K562 (cell line): ENCODE data around the gene CSMD2. TPM values are rescaled to one million over a fixed set of nuclear protein-coding genes. Genes with fewer than 3 reads are reported as not detected.
A peak's percentile ranks its signal among the peaks of the same experiment; 100 is the strongest.
"Not testable (repeated sequence)": the region's sequence is repeated elsewhere in the genome, so short reads cannot be mapped to it uniquely, and the experiment has no call there.

Experiments
- ATAC-seq: fragments of 200-7000 bp; cut with Tn5 transposase; 3 replicates; pipeline ENCODE4 v1.9.1; 2020; ENCODE audit warnings: moderate library complexity
- BruUV-seq: library from RNA; stranded (reverse); fragments of 400-500 nt; replicated peaks from 2 replicates; lab custom pipeline; 2021; lab: Mats Ljungman, UMichigan
- CTCF ChIA-PET: fragments of 300-600 bp; formaldehyde crosslinking; extraction: SDS; loops from one replicate; lab custom pipeline; 2021; ENCODE audit warnings: low intra/inter-chr PET ratio; lab: Yijun Ruan, JAX
- POLR2A ChIA-PET: fragments of 300-600, 350-650 bp; sonication (Branson Sonifier 250); formaldehyde crosslinking; extraction: SDS; loops from one replicate; lab custom pipeline; 2021; ENCODE audit warnings: antibody characterized with exemption, inconsistent platforms; lab: Yijun Ruan, JAX
- DNase-seq, 4 experiments: peaks; one replicate each; pipeline versions ENCODE4 v3.0.0 to v3.0.0-alpha.2; 2011 to 2018; ENCODE audit warnings: low spot score in 3 of 4, mixed read lengths in 3 of 4; ENCODE audit errors: extremely low read depth in 1 of 4
- FAIRE-seq: peaks from 2 replicates; lab custom pipeline; 2011; peaks lifted over from hg19 to GRCh38; lab: Jason Lieb, UNC
- H2AFZ ChIP-seq: 2 replicates; pipeline ENCODE4 v1.6.0; 2011; ENCODE audit warnings: low read depth, low read length, control low read depth, inconsistent platforms
- H3K27ac ChIP-seq: fragments of 200-600 bp; 3 replicates; pipeline ENCODE4 v1.8.0; 2011; ENCODE audit warnings: low read depth, mild to moderate bottlenecking, control low read depth, inconsistent platforms, low read length, moderate library complexity, mixed read lengths; ENCODE audit errors: extremely low read depth
- H3K27me3 ChIP-seq, 2 experiments: fragments of 300-600 bp in 1 of 2; 2 replicates in 1 of 2; 3 replicates in 1 of 2; pipeline versions ENCODE4 v1.6.0 to v1.8.0; 2011; ENCODE audit warnings: inconsistent platforms in 2 of 2, low read length in 2 of 2, mild to moderate bottlenecking in 1 of 2, mixed read lengths in 1 of 2, moderate library complexity in 1 of 2; ENCODE audit not compliant: control insufficient read depth in 2 of 2, insufficient read depth in 2 of 2
- H3K36me3 ChIP-seq: fragments of 300-600 bp; 3 replicates; pipeline ENCODE4 v1.8.0; 2011; ENCODE audit warnings: mild to moderate bottlenecking, low read length, inconsistent platforms; ENCODE audit not compliant: control insufficient read depth, insufficient read depth
- H3K4me1 ChIP-seq, 2 experiments: fragments of 200-600 bp in 1 of 2; replicated peaks in 1 of 2; 2 replicates in 1 of 2; 3 replicates in 1 of 2; pipeline versions ENCODE4 v1.5.1 to v1.8.0; 2011; ENCODE audit warnings: inconsistent platforms in 2 of 2, low read length in 2 of 2, mild to moderate bottlenecking in 1 of 2, mixed read lengths in 1 of 2, moderate library complexity in 1 of 2; ENCODE audit not compliant: control insufficient read depth in 2 of 2, insufficient read depth in 2 of 2
- H3K4me2 ChIP-seq: 2 replicates; pipeline ENCODE4 v1.6.1; 2011; ENCODE audit warnings: low read length, control low read depth, inconsistent platforms, mixed read lengths; ENCODE audit not compliant: insufficient read depth
- H3K4me3 ChIP-seq: fragments of 200-600 bp; sonication (generic), shearing (Covaris generic); 2 replicates; pipeline ENCODE4 v1.5.1; 2016; ENCODE audit warnings: control low read depth, inconsistent platforms
- H3K79me2 ChIP-seq: fragments of 200-600 bp; 3 replicates; pipeline ENCODE4 v1.8.0; 2011; ENCODE audit warnings: low read length, inconsistent platforms; ENCODE audit not compliant: control insufficient read depth, insufficient read depth
- H3K9ac ChIP-seq, 2 experiments: 2 replicates each; pipeline versions ENCODE4 v1.6.0 to v1.6.1; 2011; ENCODE audit warnings: low read depth in 2 of 2, low read length in 2 of 2, control low read depth in 1 of 2, inconsistent platforms in 1 of 2, mild to moderate bottlenecking in 1 of 2, mixed read lengths in 1 of 2; ENCODE audit not compliant: insufficient read depth in 1 of 2
- H3K9me1 ChIP-seq: one replicate; pipeline ENCODE4 v1.6.0; 2011; ENCODE audit warnings: inconsistent platforms, mild to moderate bottlenecking, low read length, moderate library complexity; ENCODE audit not compliant: control insufficient read depth, insufficient read depth
- H3K9me3 ChIP-seq: replicated peaks from 2 replicates; pipeline ENCODE4 v1.5.1; 2011; ENCODE audit warnings: low read depth, low read length, inconsistent platforms; ENCODE audit not compliant: control insufficient read depth, insufficient read depth
- H4K20me1 ChIP-seq: replicated peaks from 2 replicates; pipeline ENCODE4 v1.6.1; 2011; ENCODE audit warnings: low read length, inconsistent platforms, mixed read lengths; ENCODE audit not compliant: control insufficient read depth, insufficient read depth
- CBFA2T2 ChIP-seq: fragments of 450-650 bp; conservative IDR thresholded peaks from 2 replicates; pipeline ENCODE4 v1.6.1; 2017; ENCODE audit warnings: mild to moderate bottlenecking
- CBFA2T3 ChIP-seq: fragments of 450-650 bp; IDR thresholded peaks from 2 replicates; pipeline ENCODE4 v1.6.1; 2017
- RAD21 ChIP-seq, 2 experiments: fragments of 250-450 bp in 1 of 2; fragments of 450-650 bp in 1 of 2; sonication (Bioruptor Pico) in 1 of 2; formaldehyde crosslinking in 1 of 2; IDR thresholded peaks in 1 of 2; conservative IDR thresholded peaks in 1 of 2; 2 replicates each; pipeline versions ENCODE4 v1.4.0 to v1.8.0; 2020 to 2022; ENCODE audit warnings: mild to moderate bottlenecking in 2 of 2, moderate library complexity in 1 of 2
- SMARCA4 ChIP-seq: fragments of 450-650 bp; IDR thresholded peaks from 2 replicates; pipeline ENCODE4 v1.6.1; 2016
- SUPT5H ChIP-seq: fragments of 450-650 bp; IDR thresholded peaks from 2 replicates; pipeline ENCODE4 v1.6.1; 2016
- ZNF146 ChIP-seq: IDR thresholded peaks from one replicate; pipeline ENCODE4 v1.6.1; 2018; ENCODE audit warnings: missing compliant biosample characterization; ENCODE audit not compliant: unreplicated experiment
- WGBS: fragments of 100-300 bp; shearing (Covaris generic); methylation state at CpG from one replicate; pipeline ENCODE4 v1.1.6; 2016; ENCODE audit warnings: low coverage, mixed read lengths; ENCODE audit not compliant: insufficient coverage; ENCODE audit errors: missing lambda C conversion rate; 5-methylcytosine and 5-hydroxymethylcytosine counted together
- in situ Hi-C: fragments of 300-500 bp; cut with MboI; formaldehyde crosslinking; loops from 4 replicates; pipeline ENCODE4 v1.15.0; 2018; ENCODE audit warnings: inconsistent platforms, mixed read lengths
- intact Hi-C: fragments of 100-400 bp; cut with micrococcal nuclease; formaldehyde crosslinking; loops from 2 replicates; pipeline ENCODE4 v1.14.2; 2022
- polyA plus RNA-seq, 8 experiments: library from polyadenylated mRNA; depleted of rRNA in 4 of 8; stranded (reverse) in 5 of 8; unstranded in 3 of 8; fragments of >200 nt; fragmentation: Nextera tagmentation in 2 of 8; fragmentation: Illumina TruSeq in 1 of 8; extraction: Ambion mirVana in 2 of 8; extraction: Trizol in 1 of 8; gene quantifications; 2 replicates each; pipeline versions ENCODE4 v1.2.1 to v1.2.3, GENCODE V29; 2011 to 2014; ENCODE audit warnings: inconsistent platforms in 1 of 8, missing spikeins in 1 of 8
- total RNA-seq, 7 experiments: library from RNA; depleted of rRNA in 6 of 7; stranded (reverse); fragments of >200 nt in 6 of 7; fragmentation: Illumina TruSeq in 2 of 7; extraction: Trizol in 2 of 7; gene quantifications; 2 replicates each; pipeline versions ENCODE4 v1.2.1 to v1.2.3, GENCODE V29; 2011 to 2021; ENCODE audit warnings: low replicate concordance in 1 of 7
- TF ChIP-seq, protein P1 (sequence below), 3 experiments: IDR thresholded peaks in 2 of 3; conservative IDR thresholded peaks in 1 of 3; 2 replicates each; pipeline ENCODE4 v1.5.1; 2011 to 2012; ENCODE audit warnings: low read length in 3 of 3, mild to moderate bottlenecking in 3 of 3, control low read depth in 2 of 3, improper control_type of control experiment in 1 of 3, inconsistent platforms in 1 of 3, low read depth in 1 of 3, mixed read lengths in 1 of 3, moderate library complexity in 1 of 3; ENCODE audit not compliant: insufficient read depth in 2 of 3

Gene CSMD2
- total and polyA plus RNA-seq, 9 of the 15 experiments (the other 6 are each of a cell fraction or from before 2014, with no cell fraction given): not detected

DNA sequence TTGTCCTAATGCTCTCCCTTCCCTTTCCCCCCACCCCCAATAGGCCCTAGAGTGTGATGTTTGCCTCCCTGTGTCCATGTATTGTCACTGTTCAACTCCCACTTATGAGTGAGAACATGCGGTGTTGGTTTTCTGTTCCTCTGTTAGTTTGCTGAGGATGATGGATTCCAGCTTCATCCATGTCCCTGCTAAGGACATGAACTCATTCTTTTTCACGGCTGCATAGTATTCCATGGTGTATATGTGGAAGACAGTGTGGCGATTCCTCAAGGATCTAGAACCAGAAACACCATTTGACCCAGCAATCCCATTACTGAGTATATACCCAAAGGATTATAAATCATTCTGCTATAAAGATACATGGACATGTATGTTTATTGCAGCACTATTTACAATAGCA, 148.7 kb downstream of the CSMD2 start:
- H4K20me1 ChIP-seq, POLR2A ChIA-PET, FAIRE-seq, H3K27ac ChIP-seq, in situ Hi-C loops, CTCF ChIA-PET, H2AFZ ChIP-seq, DNase-seq, H3K9me1 ChIP-seq, H3K9ac ChIP-seq, H3K79me2 ChIP-seq, H3K27me3 ChIP-seq, H3K4me1 ChIP-seq, BruUV-seq, H3K9me3 ChIP-seq, H3K36me3 ChIP-seq, H3K4me2 ChIP-seq, H3K4me3 ChIP-seq, intact Hi-C loops, ATAC-seq: not testable (repeated sequence)
- 0% methylated on average over 3 of the region's 3 CpGs for WGBS
- TF ChIP-seq ZNF146 (CRISPR knock-in tag): peak; percentile 70

DNA sequence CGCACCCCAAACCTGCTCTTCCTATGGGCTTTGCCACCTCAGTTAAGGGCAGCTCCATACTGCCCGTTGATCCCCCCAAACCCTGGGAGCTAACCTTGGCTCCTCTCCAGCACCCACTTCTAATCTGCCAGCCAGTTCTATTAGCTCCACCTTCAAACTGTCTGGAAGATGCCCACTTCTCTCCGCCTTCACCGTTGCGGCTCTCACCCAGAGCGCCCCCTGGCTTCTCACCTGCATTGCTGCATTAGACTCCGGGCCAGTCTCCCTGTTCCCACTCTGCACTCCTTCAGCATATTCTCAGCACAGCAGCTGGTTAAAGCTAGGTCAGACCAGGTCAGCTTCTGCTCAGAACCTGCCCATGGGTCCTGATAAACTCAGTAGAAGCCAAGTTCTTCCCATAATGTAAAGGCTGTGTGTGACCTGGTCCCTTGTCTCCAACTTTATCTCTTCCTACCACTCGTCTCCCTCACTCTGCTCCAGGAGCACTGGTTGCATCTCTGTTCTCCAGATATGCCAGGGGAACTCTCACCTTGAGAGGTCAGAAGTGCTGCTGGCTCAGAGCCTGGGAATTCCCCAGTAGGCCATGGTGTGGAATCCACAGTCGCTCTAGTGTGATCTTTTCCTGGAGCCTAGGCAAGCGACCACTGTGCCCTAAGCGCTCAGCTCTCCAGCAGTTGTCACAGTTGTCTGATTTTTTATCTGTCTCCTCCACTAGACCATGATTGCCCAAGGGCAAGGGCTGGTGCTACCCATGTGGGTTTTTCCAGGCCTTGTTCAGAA, 150.9 kb downstream of the CSMD2 start:
- 2% methylated on average over 11 of the region's 11 CpGs for WGBS
- Histone ChIP-seq H3K4me3 (no peak overlapping the region), H3K4me1 (no peaks in the 10 kb centered on the region), H3K79me2 (no peaks in the 10 kb centered on the region), H3K4me2 (no peak overlapping the region), H3K9ac (no peak overlapping the region), H3K27ac (no peak overlapping the region), H3K9me3 (no peaks in the 10 kb centered on the region), H3K36me3 (no peaks in the 10 kb centered on the region), H3K9me1 (no peaks in the 10 kb centered on the region), H2AFZ (no peak overlapping the region), H4K20me1 (no peaks in the 10 kb centered on the region), H3K27me3 (0 out of 5 replicates have a peak, but pooled peaks cover 0 to 3% of the 10 kb centered on the region in 2 experiments)
- FAIRE-seq: no peak
- BruUV-seq: no TSS peak
- intact Hi-C loops: loop anchor here (5.0 kb wide), 1 partner anchor 277 kb away; no protein-coding TSS in a partner anchor
- ATAC-seq: peak; percentile 84
- in situ Hi-C loops: no loop called here
- POLR2A ChIA-PET: interaction anchor here (0.8 to 1.2 kb wide), 2 partner anchors 9 to 22 kb away, joined by 3 read pairs; no protein-coding TSS in a partner anchor
- CTCF ChIA-PET: no interaction called here
- peak; percentile 33 to 43 (median 36) for DNase-seq
- peak; percentile 25 to 42; a peak in 3 of 4 replicates for TF ChIP-seq RAD21 (CRISPR knock-in tag; conservative IDR thresholded peaks at IDR 0.05 in 1 of 2, IDR thresholded peaks at IDR 0.05 in 1 of 2)
- TF ChIP-seq, protein P1, sequence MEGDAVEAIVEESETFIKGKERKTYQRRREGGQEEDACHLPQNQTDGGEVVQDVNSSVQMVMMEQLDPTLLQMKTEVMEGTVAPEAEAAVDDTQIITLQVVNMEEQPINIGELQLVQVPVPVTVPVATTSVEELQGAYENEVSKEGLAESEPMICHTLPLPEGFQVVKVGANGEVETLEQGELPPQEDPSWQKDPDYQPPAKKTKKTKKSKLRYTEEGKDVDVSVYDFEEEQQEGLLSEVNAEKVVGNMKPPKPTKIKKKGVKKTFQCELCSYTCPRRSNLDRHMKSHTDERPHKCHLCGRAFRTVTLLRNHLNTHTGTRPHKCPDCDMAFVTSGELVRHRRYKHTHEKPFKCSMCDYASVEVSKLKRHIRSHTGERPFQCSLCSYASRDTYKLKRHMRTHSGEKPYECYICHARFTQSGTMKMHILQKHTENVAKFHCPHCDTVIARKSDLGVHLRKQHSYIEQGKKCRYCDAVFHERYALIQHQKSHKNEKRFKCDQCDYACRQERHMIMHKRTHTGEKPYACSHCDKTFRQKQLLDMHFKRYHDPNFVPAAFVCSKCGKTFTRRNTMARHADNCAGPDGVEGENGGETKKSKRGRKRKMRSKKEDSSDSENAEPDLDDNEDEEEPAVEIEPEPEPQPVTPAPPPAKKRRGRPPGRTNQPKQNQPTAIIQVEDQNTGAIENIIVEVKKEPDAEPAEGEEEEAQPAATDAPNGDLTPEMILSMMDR (IDR thresholded peaks at IDR 0.05 in 2 of 3, conservative IDR thresholded peaks at IDR 0.05 in 1 of 3; ENCODE audit: insufficient read depth in 2 of 3, low read depth in 1 of 3, low read length in 3 of 3): peak; percentile 59 to 82 (median 60)
- TF ChIP-seq CBFA2T3: peak; percentile 31
- TF ChIP-seq SUPT5H: no peak
- TF ChIP-seq SMARCA4: no peak
- TF ChIP-seq CBFA2T2: peak; percentile 26; the same call in 1 of the 2 replicates
